Mucosa of descending colon (tissue), 3 donors: ENCODE measurements around the gene ACSL4. TPM values are rescaled to one million over a fixed set of nuclear protein-coding genes. Genes with fewer than 3 reads are reported as not detected.
"Not testable (repeated sequence)": the region's sequence is repeated elsewhere in the genome, so short reads cannot be mapped to it uniquely, and the experiment has no call there.

Experiments used
- ATAC-seq: fragments of 200-7000 bp; cut with Tn5 transposase; one replicate; pipeline ENCODE4 v1.9.1; 2020; ENCODE audit warnings: mild to moderate bottlenecking, moderate library complexity
- DNase-seq, 3 donors: peaks; one replicate each; pipeline ENCODE4 v3.0.0-alpha.2; 2020
- H3K36me3 ChIP-seq: fragments of 200-600 bp; one replicate; pipeline ENCODE4 v1.8.0; 2021; ENCODE audit warnings: low read depth, mild to moderate bottlenecking
- H3K4me1 ChIP-seq: fragments of 200-600 bp; one replicate; pipeline ENCODE4 v1.8.0; 2021; ENCODE audit warnings: low read depth, mild to moderate bottlenecking
- H3K4me3 ChIP-seq: fragments of 200-600 bp; one replicate; pipeline ENCODE4 v1.8.0; 2021; ENCODE audit warnings: mild to moderate bottlenecking
- H3K9me3 ChIP-seq: fragments of 200-600 bp; one replicate; pipeline ENCODE4 v1.8.0; 2021; ENCODE audit warnings: mild to moderate bottlenecking
- CTCF ChIP-seq: fragments of 200-600 bp; IDR thresholded peaks from one replicate; pipeline ENCODE4 v1.8.0; 2022; ENCODE audit warnings: antibody characterized with exemption, mild to moderate bottlenecking
- intact Hi-C, 2 donors: fragments of 100-400 bp; cut with DNase I in 1 of 2; cut with micrococcal nuclease in 1 of 2; formaldehyde crosslinking; loops; one replicate each; pipeline versions ENCODE4 v1.11.0 to v1.11.1; 2022; cut with DNase I, micrococcal nuclease
- total RNA-seq, 3 donors: library from RNA; stranded (reverse); fragmentation: NEBNext Ultra II Directional in 2 of 3; extraction: Animal tissue kit (Norgen Biotek cat#: 25700) in 2 of 3; gene quantifications; one replicate each; pipeline versions ENCODE4 v1.2.1 to v1.2.4, GENCODE V29; 2021 to 2023
- donor health status: DM: no; HTN: no; CAD: no; lungs with moderate emphysema.
- donor health status: DM: no; HTN: no; CAD: no.
- donor health status: DM: no; HTN: yes; CAD: no.

The ACSL4 gene
- total RNA-seq, 3 donors from 2014 or later = 9.8 to 28.2 (median 18.4) TPM

GRCh38 chrX:109728173-109728535, 4.9 kb downstream of the ACSL4 start:
- Histone ChIP-seq H3K9me3 (no peaks in the 10 kb centered on the region), H3K4me1 (peaks cover 6% of the 10 kb centered on the region), H3K36me3 (no peaks in the 10 kb centered on the region), H3K4me3 (no peak overlapping the region)
- TF ChIP-seq CTCF = no peak
- intact Hi-C loops = no loop called here
- ATAC-seq = no peak
- DNase-seq = no peak

- intact Hi-C loops, ATAC-seq, H3K4me3 ChIP-seq, H3K9me3 ChIP-seq, H3K4me1 ChIP-seq, DNase-seq, H3K36me3 ChIP-seq: not testable (repeated sequence)
Observed at GRCh38 chrX:109724971-109725370, 8.1 kb downstream of the ACSL4 start.

GRCh38 chrX:109720947-109721346, 12.1 kb downstream of the ACSL4 start:
- ATAC-seq (no peak), DNase-seq (no peak)
- H3K36me3 ChIP-seq = no peaks in the 10 kb centered on the region
- intact Hi-C loops = no loop called here
- no peaks in the 10 kb centered on the region for H3K4me1 ChIP-seq
- no peak for TF ChIP-seq CTCF
- H3K9me3 ChIP-seq = no peaks in the 10 kb centered on the region
- H3K4me3 ChIP-seq = no peak overlapping the region

GRCh38 chrX:109719264-109719663, 13.8 kb downstream of the ACSL4 start:
- Histone ChIP-seq H3K4me1 (no peaks in the 10 kb centered on the region), H3K4me3 (no peak overlapping the region), H3K36me3 (no peaks in the 10 kb centered on the region), H3K9me3 (no peaks in the 10 kb centered on the region)
- intact Hi-C loops = loop anchor here (10.0 kb wide), 1 partner anchor 136 kb away; no protein-coding TSS in a partner anchor
- TF ChIP-seq CTCF = no peak
- no peak for ATAC-seq
- no peak for DNase-seq

- ATAC-seq (no peak), DNase-seq (no peak)
- intact Hi-C loops = loop anchor here (10.0 kb wide), 1 partner anchor 138 kb away; no protein-coding TSS in a partner anchor
- Histone ChIP-seq H3K36me3 (no peaks in the 10 kb centered on the region), H3K4me3 (no peak overlapping the region), H3K4me1 (no peaks in the 10 kb centered on the region), H3K9me3 (no peaks in the 10 kb centered on the region)
- no peak for TF ChIP-seq CTCF
Observed at GRCh38 chrX:109716431-109717028, 16.5 kb downstream of the ACSL4 start.

- no peaks in the 10 kb centered on the region for H3K4me1 ChIP-seq
- no peaks in the 10 kb centered on the region for H3K36me3 ChIP-seq
- ATAC-seq = no peak
- no peak for DNase-seq
- intact Hi-C loops = loop anchor here (10.0 kb wide), 1 partner anchor 140 kb away; no protein-coding TSS in a partner anchor
- no peaks in the 10 kb centered on the region for H3K9me3 ChIP-seq
- TF ChIP-seq CTCF = no peak
- no peak overlapping the region for H3K4me3 ChIP-seq
Observed at GRCh38 chrX:109714340-109714958, 18.6 kb downstream of the ACSL4 start.
